HL-60/S4 treated with phorbol 12-myristate 13-acetate at 8.2 ng/mL for 4 days and 3 days (cell line): ENCODE results near the gene RIPK4.
"Not testable (repeated sequence)": the region's sequence is repeated elsewhere in the genome, so short reads cannot be mapped to it uniquely, and the experiment has no call there.

Experiments
- in situ Hi-C: fragments of 300-500 bp; cut with MboI; formaldehyde crosslinking; loops from 2 replicates; pipeline ENCODE4 v1.15.0; 2022; ENCODE audit warnings: low sequenced_read_pairs

RIPK4 gene

GRCh38 chr21:41796476-41797080 is 29.7 kb upstream of the RIPK4 start:
- in situ Hi-C loops, result no loop called here

- in situ Hi-C loops, result no loop called here
Observed at GRCh38 chr21:41795726-41796125, 28.9 kb upstream of the RIPK4 start.

GRCh38 chr21:41794600-41794999 is 27.7 kb upstream of the RIPK4 start:
- in situ Hi-C loops, result no loop called here

- in situ Hi-C loops, result no loop called here
Observed at GRCh38 chr21:41792711-41793110, 25.9 kb upstream of the RIPK4 start.

GRCh38 chr21:41786509-41786987 is 19.7 kb upstream of the RIPK4 start:
- in situ Hi-C loops, result no loop called here

- in situ Hi-C loops, result not testable (repeated sequence)
Observed at GRCh38 chr21:41785262-41785661, 18.4 kb upstream of the RIPK4 start.

- in situ Hi-C loops, result no loop called here
Observed at GRCh38 chr21:41784456-41785102, 17.7 kb upstream of the RIPK4 start.

- in situ Hi-C loops, result no loop called here
Observed at GRCh38 chr21:41783476-41784180, 16.8 kb upstream of the RIPK4 start.

GRCh38 chr21:41781050-41781410 is 14.2 kb upstream of the RIPK4 start:
- in situ Hi-C loops, result no loop called here

GRCh38 chr21:41780337-41781049 is 13.6 kb upstream of the RIPK4 start:
- in situ Hi-C loops, result no loop called here

- in situ Hi-C loops, result loop anchor here (10.0 kb wide), 1 partner anchor 165 kb away; no protein-coding TSS in a partner anchor
Observed at GRCh38 chr21:41779659-41780058, 12.8 kb upstream of the RIPK4 start.

- in situ Hi-C loops, result loop anchor here (10.0 kb wide), 1 partner anchor 164 kb away; no protein-coding TSS in a partner anchor
Observed at GRCh38 chr21:41778930-41779600, 12.2 kb upstream of the RIPK4 start.

- in situ Hi-C loops, result loop anchor here (10.0 kb wide), 1 partner anchor 163 kb away; no protein-coding TSS in a partner anchor
Observed at GRCh38 chr21:41777951-41778815, 11.3 kb upstream of the RIPK4 start.

- in situ Hi-C loops, result loop anchor here (10.0 kb wide), 1 partner anchor 162 kb away; no protein-coding TSS in a partner anchor
Observed at GRCh38 chr21:41776778-41777177, 9.9 kb upstream of the RIPK4 start.

- in situ Hi-C loops, result loop anchor here (10.0 kb wide), 1 partner anchor 160 kb away; no protein-coding TSS in a partner anchor
Observed at GRCh38 chr21:41775149-41775472, 8.3 kb upstream of the RIPK4 start.

GRCh38 chr21:41774467-41775148 is 7.8 kb upstream of the RIPK4 start:
- in situ Hi-C loops, result loop anchor here (10.0 kb wide), 1 partner anchor 160 kb away; no protein-coding TSS in a partner anchor

- in situ Hi-C loops, result loop anchor here (10.0 kb wide), 1 partner anchor 158 kb away; no protein-coding TSS in a partner anchor
Observed at GRCh38 chr21:41772351-41773080, 5.7 kb upstream of the RIPK4 start.

- in situ Hi-C loops, result loop anchor here (10.0 kb wide), 1 partner anchor 157 kb away; no protein-coding TSS in a partner anchor
Observed at GRCh38 chr21:41771625-41771945, 4.7 kb upstream of the RIPK4 start.
